Measurements from ENCODE around the gene ATP6V1B1. TPM values are rescaled to one million over a fixed set of nuclear protein-coding genes. Genes with fewer than 3 reads are reported as not detected.
A peak's percentile ranks its signal among the peaks of the same experiment; 100 is the strongest.

The ATP6V1B1 gene
- total RNA-seq: 1 to 10 TPM; 6.5 to 7.2 TPM

DNA sequence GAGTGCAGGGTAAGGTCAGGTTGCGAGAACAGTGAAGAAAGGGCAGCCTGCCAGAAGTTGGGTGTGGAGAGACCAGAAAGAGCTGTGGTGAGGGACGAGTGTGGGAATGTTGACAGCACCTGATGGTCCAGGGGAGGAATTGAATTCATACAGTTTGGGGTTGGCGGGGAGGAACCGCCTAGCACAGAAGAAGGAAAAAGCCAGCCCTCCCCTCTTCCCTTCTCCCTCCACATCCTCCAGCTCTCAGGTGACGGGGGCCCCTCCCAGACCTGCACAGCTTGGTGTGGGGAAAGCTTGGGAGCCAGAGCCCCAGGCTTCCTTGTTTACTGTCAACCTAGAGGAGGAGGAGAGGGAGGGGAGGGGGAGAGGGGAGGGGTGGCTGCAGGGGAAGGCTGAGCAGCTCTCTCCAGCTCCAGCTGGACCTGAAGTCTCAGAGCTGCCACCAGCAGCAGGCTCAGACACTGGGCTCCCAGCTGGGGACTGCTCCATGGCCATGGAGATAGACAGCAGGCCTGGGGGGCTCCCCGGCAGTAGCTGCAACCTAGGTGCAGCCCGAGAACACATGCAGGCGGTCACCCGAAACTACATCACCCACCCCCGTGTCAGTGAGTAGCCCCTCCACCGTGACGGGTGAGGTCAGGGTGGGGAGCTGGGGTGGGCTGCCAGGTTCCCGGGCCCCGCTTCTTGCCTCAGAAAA, at the start of gene ATP6V1B1:
ATP6V1B1 (plus strand) TSS at position 433 of the 697 bp plus-strand sequence; CDS start at position 488, 55 bp downstream.
- Mint-ChIP-seq H3K9me3 (no peaks in the 10 kb centered on the region), H3K27me3 (peaks cover 0 to 16% of the 10 kb centered on the region in 2 donors), H3K36me3 (no peaks in the 10 kb centered on the region), H3K4me3 (no peak within 1 kb of the TSS), H3K4me1 (ENCODE audit: low read depth in 2 of 2) (no peaks in the 10 kb centered on the region), H3K27ac (no peak within 1 kb of the TSS)
- DNase-seq (ENCODE audit: low spot score): peak; percentile 28
- no peak for ATAC-seq

DNA sequence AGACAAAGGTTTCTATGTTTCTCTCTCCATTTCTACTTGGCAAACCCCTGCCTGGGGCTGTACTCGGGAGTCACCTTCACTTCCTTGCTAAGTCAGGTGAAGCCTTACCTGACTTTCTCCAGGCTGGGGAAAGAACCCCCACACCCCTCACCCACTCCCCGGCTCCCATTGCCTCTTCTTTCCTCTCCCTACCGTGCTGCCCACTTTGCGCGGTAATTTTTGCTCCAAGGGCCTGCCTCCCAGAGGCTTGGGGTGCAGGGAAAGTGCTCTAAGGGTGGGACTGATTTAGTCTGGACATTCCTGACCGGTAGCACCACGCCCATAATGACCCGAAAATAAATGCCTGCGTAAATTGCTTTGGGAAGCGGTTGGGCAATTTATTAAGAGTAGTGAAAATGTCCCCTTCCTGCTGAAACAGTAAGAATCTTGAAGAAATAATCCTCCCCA, 49.1 kb upstream of the ATP6V1B1 start:
- Mint-ChIP-seq H3K4me3 (peak overlapping the region; percentile 88), H3K9me3 (no peaks in the 10 kb centered on the region), H3K27me3 (peaks cover 51 to 83% of the 10 kb centered on the region in 2 donors), H3K27ac (peak overlapping the region; percentile 75 to 81), H3K36me3 (peaks cover 31% of the 10 kb centered on the region), H3K4me1 (ENCODE audit: low read depth in 2 of 2) (peaks cover 29 to 38% of the 10 kb centered on the region in 2 donors)
- ATAC-seq (no peak), DNase-seq (ENCODE audit: low spot score) (no peak)

DNA sequence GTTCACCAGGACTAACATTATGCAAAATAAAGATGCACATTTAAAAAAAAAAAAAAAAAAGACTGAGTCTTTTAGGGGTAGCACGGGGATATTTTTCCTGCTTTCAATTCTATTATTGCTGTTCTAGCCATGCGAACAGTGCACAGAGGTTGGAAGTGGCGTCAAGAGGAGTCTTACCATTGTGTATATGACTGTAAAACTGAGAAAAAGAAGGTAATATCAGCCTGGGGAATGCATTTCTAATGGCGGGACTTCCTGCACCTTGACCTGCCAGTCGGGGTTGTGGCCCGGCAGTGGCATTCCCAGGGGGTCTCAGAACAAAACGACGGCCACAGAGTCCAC, 48.5 kb upstream of the ATP6V1B1 start:
- H3K9me3 Mint-ChIP-seq: no peaks in the 10 kb centered on the region
- peaks cover 26% of the 10 kb centered on the region for H3K36me3 Mint-ChIP-seq
- peak overlapping the region; percentile 75 to 81 for H3K27ac Mint-ChIP-seq
- peaks cover 51 to 83% of the 10 kb centered on the region in 2 donors for H3K27me3 Mint-ChIP-seq
- ATAC-seq (peak; percentile 2 to 17), DNase-seq (ENCODE audit: low spot score) (peak; percentile 20)
- peak overlapping the region; percentile 88 for H3K4me3 Mint-ChIP-seq
- H3K4me1 Mint-ChIP-seq (ENCODE audit: low read depth in 2 of 2): peaks cover 29 to 38% of the 10 kb centered on the region in 2 donors

DNA sequence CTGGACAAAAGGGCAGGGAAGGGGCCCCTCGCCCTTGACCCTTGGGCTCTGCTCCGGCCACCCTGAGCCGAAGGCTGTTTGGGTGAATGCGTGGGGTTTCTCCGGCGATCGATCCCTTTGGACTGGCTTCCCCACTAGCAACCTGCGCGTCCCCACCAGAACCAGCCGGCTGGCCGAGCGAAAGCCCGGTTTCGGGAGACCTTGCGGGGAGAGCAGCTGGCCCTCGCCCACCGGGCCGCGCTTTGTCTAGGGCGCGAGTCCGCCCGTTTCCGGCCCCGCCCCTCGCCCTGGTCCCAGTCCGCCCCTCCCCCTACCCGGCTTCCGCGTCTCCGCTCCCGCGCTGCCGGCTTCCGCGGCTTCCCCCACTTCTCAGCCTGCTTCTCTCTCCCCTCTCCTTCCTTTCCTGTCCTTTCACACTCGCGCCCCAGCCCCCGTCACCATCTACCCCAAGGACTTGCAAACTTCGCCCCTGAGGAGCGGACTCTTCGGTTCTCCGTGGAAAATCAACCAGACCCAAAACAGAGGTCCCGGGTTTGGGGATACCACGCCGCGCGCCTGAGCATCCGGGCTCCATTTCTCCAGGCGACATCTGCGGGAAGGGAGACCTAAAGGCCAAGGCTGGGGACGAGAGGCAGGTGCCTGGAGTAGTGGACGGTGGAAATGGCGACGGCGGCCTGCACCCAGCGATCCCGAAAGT, 48.0 kb upstream of the ATP6V1B1 start:
- Mint-ChIP-seq H3K36me3 (peaks cover 26% of the 10 kb centered on the region), H3K27ac (peak overlapping the region; percentile 75 to 81), H3K27me3 (peaks cover 48 to 83% of the 10 kb centered on the region in 2 donors), H3K4me3 (peak overlapping the region; percentile 88), H3K4me1 (ENCODE audit: low read depth in 2 of 2) (peaks cover 29 to 33% of the 10 kb centered on the region in 2 donors), H3K9me3 (no peaks in the 10 kb centered on the region)
- DNase-seq (ENCODE audit: low spot score) (peak; percentile 84), ATAC-seq (peak; percentile 80 to 89)

DNA sequence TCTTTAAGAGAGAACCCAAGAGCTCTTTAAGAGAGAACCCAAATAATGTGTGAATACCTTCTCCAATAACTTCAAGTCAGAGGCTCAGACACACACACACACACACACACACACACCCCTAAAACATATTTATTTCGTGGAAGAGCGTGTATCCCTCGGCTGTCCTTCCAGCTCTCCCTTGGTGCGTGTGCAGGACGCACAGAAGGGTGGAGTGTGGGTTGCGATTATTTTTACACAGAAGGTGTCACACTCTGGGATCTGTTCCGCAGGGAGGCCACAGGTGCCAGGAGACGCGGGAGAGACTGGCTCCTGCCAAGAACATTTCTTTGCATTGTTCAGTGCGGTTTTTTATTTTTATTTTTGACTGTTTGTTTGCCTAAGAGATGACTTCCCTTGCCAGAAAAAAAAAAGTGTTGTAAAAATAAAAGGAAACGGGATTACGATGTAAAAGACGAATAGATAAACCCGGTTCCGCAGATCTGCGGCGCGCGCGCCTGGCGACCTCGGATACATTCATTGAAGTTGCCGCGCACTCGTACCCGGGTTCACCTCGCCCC, 47.3 kb upstream of the ATP6V1B1 start:
- H3K27me3 Mint-ChIP-seq: peaks cover 46 to 83% of the 10 kb centered on the region in 2 donors
- no peaks in the 10 kb centered on the region for H3K9me3 Mint-ChIP-seq
- H3K36me3 Mint-ChIP-seq: peaks cover 26% of the 10 kb centered on the region
- peak overlapping the region; percentile 75 to 81 for H3K27ac Mint-ChIP-seq
- H3K4me1 Mint-ChIP-seq (ENCODE audit: low read depth in 2 of 2): peaks cover 29 to 33% of the 10 kb centered on the region in 2 donors
- ATAC-seq: no peak
- no peak for DNase-seq (ENCODE audit: low spot score)
- peak overlapping the region; percentile 88 for H3K4me3 Mint-ChIP-seq

DNA sequence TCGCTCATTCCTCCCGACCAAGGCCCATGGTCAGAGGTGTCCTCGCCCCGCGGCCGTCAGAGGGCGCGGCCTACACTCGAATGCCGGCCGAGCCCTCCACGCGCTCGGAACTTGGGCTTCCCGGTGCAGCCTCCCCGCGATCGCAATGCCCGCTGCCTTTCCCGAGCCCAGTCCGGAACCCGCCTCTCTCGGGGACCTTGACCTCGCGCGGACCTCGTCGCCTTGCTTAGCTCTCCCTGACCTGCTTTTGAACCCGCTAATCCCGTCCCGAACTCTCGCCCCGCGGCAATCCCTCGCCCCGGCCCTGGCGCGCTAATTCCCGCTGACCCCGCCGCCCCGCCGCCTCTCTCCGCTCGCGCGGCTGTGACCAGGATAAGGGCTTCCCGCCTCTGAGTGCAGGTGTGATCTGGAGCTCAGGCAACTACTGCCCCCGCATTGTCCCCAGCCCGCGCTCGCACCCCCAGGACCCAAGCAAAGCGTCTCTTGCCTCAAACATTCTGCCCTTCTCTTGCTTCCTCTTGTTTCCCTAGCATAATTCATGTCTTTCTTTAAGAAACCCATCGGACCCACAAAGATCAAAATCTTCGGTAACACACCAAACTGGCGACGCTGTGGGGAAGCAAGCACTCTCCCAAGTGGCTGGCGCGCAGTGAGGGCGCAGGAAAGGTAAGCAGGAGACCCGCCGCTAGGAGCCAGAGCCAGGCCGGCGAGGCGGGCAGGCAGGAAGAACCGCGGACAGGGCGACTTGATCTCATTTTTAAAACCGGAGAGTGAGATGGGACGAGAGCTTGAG, 46.6 kb upstream of the ATP6V1B1 start:
- Mint-ChIP-seq H3K4me3 (peak overlapping the region; percentile 88), H3K27me3 (peaks cover 45 to 83% of the 10 kb centered on the region in 2 donors), H3K9me3 (no peaks in the 10 kb centered on the region), H3K27ac (peak overlapping the region; percentile 75 to 81), H3K4me1 (ENCODE audit: low read depth in 2 of 2) (peaks cover 29 to 32% of the 10 kb centered on the region in 2 donors), H3K36me3 (peaks cover 23% of the 10 kb centered on the region)
- ATAC-seq: no peak
- DNase-seq (ENCODE audit: low spot score): peak; percentile 53

DNA sequence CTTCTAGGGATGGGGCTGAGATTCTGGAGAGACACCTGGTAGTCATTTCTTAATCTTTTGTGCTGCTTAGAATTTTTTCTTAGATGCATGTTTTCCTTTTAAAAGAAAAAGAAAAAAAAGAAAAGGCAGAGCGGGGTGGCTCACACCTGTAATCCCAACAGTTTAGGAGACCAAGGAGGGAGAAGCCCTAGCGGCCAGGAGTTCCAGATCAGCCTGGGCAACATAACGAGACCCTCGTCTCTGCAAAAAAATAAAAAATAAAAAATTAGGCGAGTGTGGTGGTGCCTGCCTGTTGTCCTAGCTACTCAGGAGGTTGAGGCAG, 46.0 kb upstream of the ATP6V1B1 start:
- no peaks in the 10 kb centered on the region for H3K9me3 Mint-ChIP-seq
- peak overlapping the region; percentile 88 for H3K4me3 Mint-ChIP-seq
- peaks cover 19% of the 10 kb centered on the region for H3K36me3 Mint-ChIP-seq
- peaks cover 29% of the 10 kb centered on the region in 2 donors for H3K4me1 Mint-ChIP-seq (ENCODE audit: low read depth in 2 of 2)
- ATAC-seq: no peak
- H3K27me3 Mint-ChIP-seq: peaks cover 46 to 83% of the 10 kb centered on the region in 2 donors
- peak overlapping the region; percentile 75 to 81 for H3K27ac Mint-ChIP-seq
- no peak for DNase-seq (ENCODE audit: low spot score)

DNA sequence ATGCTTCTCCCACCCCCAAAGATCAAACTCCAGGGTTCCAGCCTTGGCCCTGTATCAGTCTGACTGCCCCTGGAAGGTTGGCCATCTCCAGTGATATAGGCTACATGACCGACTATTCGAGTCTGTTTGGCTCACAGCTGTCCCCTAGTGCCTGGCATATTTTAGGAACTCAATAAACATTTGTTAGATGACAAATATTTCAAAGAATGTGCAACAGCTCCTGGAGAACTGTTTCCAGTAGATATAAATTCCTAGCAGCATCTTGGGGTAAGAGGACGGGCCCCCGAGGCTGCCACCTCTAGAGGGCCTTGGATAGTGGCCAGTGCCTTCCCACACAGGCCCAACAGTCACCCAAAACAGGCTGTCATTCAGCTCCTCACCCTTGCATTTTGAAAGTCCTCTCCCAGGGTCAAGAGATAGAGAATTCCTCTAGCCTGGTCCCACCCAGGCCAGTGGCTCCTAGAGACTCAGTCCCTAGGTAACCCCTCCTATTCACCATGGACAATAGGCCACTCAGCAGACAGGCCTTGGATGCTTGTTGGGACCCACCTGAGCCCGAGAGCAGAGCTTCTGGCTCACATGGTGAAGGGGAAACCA, 45.1 kb upstream of the ATP6V1B1 start:
- H3K27ac Mint-ChIP-seq: no peak overlapping the region
- peaks cover 47 to 83% of the 10 kb centered on the region in 2 donors for H3K27me3 Mint-ChIP-seq
- ATAC-seq: no peak
- H3K4me3 Mint-ChIP-seq: no peak overlapping the region
- H3K4me1 Mint-ChIP-seq (ENCODE audit: low read depth in 2 of 2): peaks cover 29% of the 10 kb centered on the region in 2 donors
- DNase-seq (ENCODE audit: low spot score): no peak
- H3K36me3 Mint-ChIP-seq: peaks cover 19% of the 10 kb centered on the region
- no peaks in the 10 kb centered on the region for H3K9me3 Mint-ChIP-seq

DNA sequence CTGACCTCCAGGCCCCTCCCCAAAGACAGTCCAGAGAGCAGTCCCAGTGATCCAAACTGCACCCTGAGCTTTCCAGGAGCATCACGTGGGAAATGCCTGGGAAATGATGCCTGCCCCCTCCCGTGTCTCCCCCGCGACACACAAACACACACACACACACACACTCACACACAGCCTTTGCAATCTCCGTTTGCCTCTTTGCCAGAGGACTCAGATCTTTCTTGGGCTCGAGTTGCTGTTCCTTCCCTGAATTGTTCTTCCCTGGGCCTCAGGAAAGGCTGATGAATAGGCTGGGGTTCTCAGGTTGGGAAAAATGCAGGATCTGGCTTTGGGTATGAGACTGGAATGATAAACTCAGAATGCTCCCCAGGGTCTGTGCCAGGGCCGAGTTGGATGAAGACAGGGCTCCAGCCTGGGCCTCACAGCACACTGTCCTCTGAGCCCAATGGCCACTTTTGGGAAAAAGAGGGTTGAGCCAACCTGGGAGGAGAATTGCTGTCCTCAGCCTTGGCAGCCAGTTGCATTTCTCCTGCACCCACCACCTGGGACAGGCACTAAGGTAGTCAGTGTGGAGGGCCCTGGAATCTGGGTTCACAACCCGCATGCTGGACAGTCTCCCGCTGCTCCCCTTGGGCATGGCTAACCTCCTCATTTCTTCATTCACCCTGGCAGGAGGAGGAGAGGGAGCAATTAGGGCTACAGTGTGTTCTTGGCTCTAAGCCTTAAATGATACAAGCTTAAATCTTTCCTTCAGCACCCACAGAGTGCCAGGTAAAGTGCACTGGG, 43.9 kb upstream of the ATP6V1B1 start:
- ATAC-seq: no peak
- Mint-ChIP-seq H3K9me3 (no peaks in the 10 kb centered on the region), H3K36me3 (peaks cover 15% of the 10 kb centered on the region), H3K4me1 (ENCODE audit: low read depth in 2 of 2) (peaks cover 25 to 34% of the 10 kb centered on the region in 2 donors), H3K27me3 (peaks cover 52 to 87% of the 10 kb centered on the region in 2 donors), H3K4me3 (no peak overlapping the region), H3K27ac (no peak overlapping the region)
- no peak for DNase-seq (ENCODE audit: low spot score)

DNA sequence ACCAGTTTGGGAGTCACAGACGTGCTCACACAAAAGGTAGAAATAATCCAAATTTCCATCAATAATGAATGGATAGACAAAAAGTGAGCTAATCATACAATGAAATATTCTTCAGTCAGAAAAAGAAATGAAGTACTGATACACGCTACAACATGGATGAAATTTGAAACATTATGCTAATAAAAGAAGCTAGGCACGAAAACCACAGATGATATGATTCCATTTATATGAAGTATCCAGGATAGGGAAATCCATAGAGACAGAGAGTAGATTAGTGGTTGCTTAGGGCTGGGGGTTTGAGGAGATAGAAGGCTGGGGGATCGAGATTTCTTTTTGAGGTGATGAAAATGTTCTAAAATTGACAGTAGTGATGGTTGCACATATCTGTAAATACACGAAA, 43.0 kb upstream of the ATP6V1B1 start:
- ATAC-seq: no peak
- H3K36me3 Mint-ChIP-seq: peaks cover 10% of the 10 kb centered on the region
- H3K27me3 Mint-ChIP-seq: peaks cover 55 to 90% of the 10 kb centered on the region in 2 donors
- H3K4me3 Mint-ChIP-seq: no peak overlapping the region
- no peaks in the 10 kb centered on the region for H3K9me3 Mint-ChIP-seq
- no peak overlapping the region for H3K27ac Mint-ChIP-seq
- no peak for DNase-seq (ENCODE audit: low spot score)
- peaks cover 23 to 34% of the 10 kb centered on the region in 2 donors for H3K4me1 Mint-ChIP-seq (ENCODE audit: low read depth in 2 of 2)

DNA sequence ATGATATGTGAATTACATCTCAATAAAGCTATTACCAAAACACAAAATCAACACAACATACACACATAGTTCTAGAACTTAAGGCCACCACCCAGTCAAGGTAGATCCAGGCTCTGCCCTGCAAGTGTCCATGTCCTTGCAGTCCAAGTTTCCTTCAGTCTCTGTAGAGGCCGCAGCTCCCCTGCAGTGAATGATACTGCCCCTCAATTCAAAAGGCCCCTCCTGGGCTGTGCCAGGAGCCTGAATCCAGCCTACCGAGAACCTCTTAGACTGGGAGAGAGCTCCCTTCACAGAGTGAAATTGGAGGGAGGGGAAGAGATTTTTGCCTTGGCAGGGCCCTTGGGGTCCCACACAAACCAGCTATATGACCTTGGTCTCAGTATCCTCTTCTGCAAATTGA, 42.5 kb upstream of the ATP6V1B1 start:
- no peak for ATAC-seq
- H3K4me1 Mint-ChIP-seq (ENCODE audit: low read depth in 2 of 2): peaks cover 19 to 31% of the 10 kb centered on the region in 2 donors
- no peak overlapping the region for H3K27ac Mint-ChIP-seq
- no peak overlapping the region for H3K4me3 Mint-ChIP-seq
- DNase-seq (ENCODE audit: low spot score): no peak
- H3K27me3 Mint-ChIP-seq: peaks cover 55 to 90% of the 10 kb centered on the region in 2 donors
- H3K36me3 Mint-ChIP-seq: peaks cover 8% of the 10 kb centered on the region
- no peaks in the 10 kb centered on the region for H3K9me3 Mint-ChIP-seq

DNA sequence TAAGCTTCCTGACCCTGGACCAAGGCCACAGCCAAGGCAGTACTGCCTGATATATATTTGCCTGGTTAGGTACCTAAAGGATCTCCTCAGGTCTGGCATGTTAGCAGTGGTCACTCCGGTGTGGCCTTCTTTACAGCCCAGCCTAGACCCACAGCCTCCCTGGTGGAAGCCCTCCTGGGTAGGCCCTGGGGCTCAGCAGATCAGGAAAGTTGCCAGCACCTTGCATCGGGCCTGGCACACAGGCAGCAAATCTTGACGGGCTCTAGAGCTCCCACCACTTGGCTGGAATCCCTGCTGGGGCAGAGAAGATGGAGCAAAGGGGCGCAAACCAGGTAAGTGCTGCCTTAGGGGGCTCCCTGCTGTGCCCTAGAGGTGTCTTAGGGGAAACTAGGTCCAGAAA, 40.9 kb upstream of the ATP6V1B1 start:
- DNase-seq (ENCODE audit: low spot score): peak; percentile 52
- Mint-ChIP-seq H3K4me3 (no peak overlapping the region), H3K9me3 (no peaks in the 10 kb centered on the region), H3K4me1 (ENCODE audit: low read depth in 2 of 2) (peaks cover 18 to 32% of the 10 kb centered on the region in 2 donors), H3K36me3 (no peaks in the 10 kb centered on the region), H3K27me3 (peaks cover 61 to 90% of the 10 kb centered on the region in 2 donors), H3K27ac (no peak overlapping the region)
- no peak for ATAC-seq

Data from natural killer cell treated with Interleukin-12 subunit alpha and Interleukin-12 subunit beta and Interleukin-15 and Interleukin-18, amount 100 ng/mL, for 72 hours (primary cell).